GM21825 (cell line): ENCODE data around the gene DSE.
A peak's percentile ranks its signal among the peaks of the same experiment; 100 is the strongest.
"Not testable (repeated sequence)": the region's sequence is repeated elsewhere in the genome, so short reads cannot be mapped to it uniquely, and the experiment has no call there.

Source experiments
- ATAC-seq: cut with Tn5 transposase; IDR thresholded peaks from one replicate; pipeline ENCODE4 v1.9.1; 2021; ENCODE audit warnings: mild to moderate bottlenecking, moderate library complexity; ENCODE audit not compliant: unreplicated experiment

The DSE gene

DNA sequence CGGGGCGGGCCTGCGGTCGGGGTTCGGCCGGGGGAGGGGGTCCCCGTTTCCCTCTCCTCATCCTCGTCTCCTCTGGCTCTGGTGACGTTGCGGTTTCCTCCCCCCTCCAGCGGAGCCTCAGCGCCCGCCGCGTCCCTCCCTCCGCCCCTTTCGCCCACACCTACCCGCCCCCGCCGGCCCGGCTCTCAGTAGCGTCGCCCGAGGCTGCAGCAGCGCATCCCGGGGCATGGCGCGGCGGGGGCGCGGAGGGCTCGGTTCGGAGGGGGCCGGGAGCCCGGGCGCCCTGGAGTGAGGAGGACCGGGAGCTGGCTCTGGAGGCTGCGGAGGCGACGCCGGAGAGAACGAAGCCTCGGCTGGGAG is at the start of gene DSE:
Gene DSE, plus strand, starts transcription at position 188 of the 360 bp plus-strand sequence. CDS start 28,304 bp downstream, outside the sequence.
- peak; percentile 73 for ATAC-seq

DNA sequence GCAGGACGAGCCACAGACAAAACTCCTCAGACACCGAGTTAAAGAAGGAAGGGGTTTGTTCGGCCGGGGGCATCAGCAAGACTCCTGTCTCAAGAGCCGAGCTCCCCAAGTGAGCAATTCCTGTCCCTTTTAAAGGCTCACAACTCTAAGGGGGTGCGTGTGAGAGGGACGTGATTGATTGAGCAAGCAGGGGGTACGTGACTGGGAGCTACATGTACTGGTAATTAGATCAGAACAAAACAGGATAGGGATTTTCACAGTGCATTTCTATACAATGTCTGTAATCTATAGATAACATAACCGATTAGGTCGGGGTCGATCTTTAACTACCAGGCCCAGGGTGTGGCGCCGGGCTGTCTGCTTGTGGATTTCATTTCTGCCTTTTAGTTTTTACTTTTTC is 48.8 kb upstream of the DSE start:
- not testable (repeated sequence) for ATAC-seq

DNA sequence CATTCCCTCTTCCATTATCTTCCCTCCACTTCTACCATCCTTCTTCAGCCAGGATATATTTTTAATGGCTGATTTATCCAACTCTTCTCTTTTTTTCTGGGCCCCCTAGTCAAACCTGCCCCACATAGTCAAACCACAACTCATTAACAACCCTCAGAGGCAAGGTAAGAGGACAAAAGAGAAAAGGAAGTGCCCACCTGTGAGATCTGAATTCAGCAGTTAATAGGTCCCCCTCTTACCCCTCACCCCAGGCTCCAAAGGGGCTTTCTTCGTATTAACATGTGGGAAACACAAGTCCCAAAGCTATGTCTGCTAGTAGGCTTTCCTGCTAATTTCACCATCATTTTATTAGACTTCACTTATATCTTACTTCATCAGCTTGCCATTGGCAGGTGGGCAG is 46.9 kb upstream of the DSE start:
- ATAC-seq: no peak

DNA sequence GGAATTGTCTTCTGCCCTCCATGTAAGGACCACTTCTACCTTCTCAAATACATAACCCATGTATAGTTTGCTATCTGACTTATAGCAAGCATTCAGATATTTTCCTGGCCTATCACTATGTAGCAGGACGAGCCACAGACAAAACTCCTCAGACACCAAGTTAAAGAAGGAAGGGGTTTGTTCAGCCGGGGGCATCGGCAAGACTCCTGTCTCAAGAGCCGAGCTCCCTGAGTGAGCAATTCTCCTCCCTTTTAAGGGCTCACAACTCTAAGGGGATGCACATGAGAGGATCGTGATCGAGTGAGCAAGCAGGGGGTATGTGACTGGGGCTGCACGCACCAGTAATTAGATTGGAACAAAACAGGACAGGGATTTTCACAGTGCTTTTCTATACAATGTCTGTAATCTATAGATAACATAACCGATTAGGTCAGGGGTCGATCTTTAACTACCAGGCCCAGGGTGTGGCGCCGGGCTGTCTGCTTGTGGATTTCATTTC is 45.1 kb upstream of the DSE start:
- ATAC-seq: not testable (repeated sequence)

DNA sequence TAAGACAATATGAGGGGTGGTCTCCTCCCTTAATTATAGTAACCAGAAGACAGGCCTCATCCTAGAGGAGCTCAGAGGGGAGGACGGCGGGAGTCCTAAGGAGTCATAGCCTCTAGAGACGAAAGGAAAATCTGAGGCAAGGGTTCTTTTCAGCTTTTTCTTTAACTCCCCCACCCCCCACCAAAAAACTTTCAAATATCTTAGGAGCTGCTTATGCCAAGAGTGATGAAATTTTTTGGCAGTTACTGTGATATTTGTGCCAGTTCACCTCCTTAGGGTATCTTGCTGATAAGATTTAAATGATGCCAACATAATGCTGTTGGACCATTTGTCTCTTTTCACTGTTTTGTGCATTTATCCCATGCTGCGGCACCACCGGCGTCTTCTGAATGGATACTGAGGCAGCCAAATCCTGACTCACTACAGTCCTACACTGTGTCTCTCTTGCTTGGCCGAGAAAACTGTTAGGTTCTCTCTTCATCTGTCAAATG is 44.5 kb upstream of the DSE start:
- no peak for ATAC-seq

DNA sequence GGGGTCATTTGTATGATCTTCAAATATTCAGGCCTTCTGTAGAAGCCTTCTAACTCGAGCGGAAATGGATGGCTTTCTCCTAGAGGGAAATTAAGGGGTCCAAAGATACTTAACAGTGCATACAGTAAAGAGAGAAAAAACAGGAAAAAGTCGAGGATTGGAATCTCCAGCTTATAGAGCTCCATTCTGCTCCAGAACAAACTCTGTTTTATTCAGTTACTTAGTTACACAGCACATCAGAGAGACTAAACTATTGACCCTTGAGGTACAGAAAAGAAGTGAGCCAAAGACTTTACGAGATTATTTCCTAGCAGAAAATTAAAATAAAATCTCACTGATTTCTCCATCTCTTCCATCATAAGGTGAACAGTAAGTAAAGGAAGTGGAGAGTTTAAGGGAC is 43.8 kb upstream of the DSE start:
- no peak for ATAC-seq

DNA sequence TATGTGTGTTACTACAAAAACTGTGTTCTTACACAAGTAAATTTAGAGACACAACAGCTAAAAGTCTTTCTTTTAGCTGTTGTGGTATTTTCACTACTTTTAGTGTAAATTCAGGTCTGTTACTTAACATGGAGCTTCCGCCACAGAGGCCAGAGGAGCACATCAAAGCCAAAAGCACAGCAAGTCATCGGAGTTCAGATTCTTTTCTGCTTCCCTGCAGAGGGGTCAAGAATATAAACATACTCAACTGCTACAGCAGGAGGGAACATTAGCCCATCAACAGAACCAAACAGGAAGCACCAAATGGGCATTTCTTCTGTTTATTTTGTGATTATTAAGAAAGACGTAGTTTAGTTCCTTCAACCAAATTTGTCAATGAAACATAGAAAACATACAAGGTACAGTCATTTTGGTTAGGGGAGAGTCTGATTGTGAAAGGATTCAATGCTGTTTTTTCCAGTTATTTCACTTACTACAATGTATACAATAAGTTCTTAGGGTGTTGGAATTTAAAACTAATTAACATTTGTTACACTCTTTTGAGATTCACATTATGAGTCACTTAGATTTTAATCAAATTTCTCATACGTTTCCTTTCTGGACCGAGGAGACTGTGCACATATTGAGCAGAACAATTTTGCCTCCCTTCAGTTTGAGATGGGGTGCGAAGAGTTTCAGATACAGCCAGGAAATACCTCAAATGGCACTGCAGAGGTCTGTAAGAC is 42.8 kb upstream of the DSE start:
- no peak for ATAC-seq

DNA sequence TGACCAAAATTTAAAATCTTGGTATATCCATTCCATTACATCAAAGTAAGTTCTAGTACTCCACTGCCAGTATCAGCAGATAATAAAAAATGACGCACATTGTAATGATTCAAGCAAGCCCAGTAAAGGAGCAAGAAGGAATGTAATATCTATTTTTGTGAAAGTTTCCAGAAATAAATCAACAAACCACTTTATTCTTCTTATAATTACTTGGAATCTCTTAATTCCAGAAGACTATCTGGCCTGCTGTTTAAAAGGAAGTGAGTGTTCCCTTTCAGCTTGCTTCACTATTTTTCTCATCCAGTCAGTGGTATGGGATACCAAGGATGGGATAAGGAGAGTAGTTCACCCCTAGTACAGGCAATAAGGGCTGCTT is 42.2 kb upstream of the DSE start:
- ATAC-seq: no peak

DNA sequence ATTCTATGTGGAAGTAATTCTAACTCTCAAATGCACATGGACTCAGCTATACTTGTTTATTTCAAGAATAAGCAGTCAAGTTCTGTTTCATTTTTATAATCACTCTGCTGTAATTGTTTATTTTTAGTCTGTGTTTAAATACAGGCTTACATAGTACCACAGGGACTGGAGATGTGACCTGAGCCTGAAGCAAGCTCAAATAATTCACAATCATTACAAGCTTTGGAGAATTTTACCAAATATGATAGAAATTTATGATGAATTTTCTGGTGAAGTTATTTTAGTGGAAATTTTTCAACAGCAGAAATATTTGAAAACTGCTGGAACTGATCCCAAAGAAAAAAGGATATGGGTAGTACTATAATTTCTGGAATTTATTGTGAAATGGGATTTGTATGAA is 41.6 kb upstream of the DSE start:
- ATAC-seq: no peak

DNA sequence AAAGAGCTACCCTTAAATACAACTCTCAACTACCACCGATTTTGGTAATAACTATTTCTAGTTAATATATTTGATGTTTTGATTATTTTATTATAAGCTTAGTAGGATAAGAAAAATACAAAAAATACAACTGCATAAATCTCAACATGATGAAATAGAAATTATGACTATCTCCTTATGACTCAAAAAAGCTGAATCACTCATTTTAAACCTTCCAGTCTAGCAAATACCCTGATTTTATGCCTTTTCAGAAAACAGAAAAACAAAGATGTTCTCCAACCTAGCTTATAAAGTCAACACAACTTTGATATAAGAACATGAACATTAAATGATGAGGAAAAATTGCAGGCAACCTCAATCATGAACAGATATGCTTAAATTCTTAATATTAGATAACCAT is 40.2 kb upstream of the DSE start:
- ATAC-seq: no peak

DNA sequence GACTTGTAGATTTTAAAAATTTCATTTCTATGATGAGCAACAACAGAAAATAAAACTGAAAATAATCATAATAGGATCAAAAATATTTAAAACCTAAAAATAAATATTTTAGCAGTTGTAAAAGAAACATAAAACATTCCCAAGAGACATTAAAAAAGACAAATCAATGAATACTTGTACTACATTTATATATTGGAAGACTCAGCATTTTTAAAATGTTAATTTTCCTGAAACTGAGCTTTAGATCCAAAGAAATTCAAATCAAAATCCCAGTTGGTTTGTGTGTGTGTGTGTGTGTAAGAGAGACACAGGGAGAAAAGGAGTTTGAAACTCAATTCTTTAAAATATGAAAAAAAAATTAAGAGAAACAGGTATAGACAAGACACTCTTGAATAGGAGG is 38.7 kb upstream of the DSE start:
- ATAC-seq: no peak

DNA sequence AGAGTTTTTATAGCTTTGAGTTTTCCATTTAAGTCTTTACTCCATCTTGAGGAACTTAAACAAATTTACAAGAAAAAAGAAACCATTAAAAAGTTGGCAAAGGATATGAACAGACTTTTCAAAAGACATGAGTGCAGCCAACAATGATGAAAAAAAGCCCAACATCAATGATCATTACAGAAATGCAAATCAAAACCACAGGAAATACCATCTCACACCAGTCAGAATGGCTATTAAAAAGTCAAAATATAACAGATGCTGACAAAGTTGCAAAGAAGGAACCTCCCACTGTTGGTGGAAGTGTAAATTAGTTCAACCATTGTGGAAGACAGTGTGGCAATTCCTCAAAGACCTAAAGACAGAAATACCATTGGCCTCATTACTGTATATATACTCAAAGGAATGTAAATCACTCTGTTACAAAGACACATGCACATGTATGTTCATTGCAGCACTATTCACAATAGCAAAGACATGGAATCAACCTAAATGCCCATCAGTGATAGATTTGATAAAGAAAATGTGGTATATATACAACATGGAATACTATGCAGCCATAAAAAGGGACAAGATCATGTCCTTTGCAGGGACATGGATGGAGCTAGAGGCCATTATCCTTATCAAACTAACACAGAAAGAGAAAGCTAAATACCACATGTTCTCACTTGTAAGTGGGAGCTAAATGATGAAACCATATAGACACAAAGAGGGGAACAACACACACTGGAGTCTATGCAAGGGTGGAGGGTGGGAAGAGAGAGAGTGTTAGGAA is 35.9 kb upstream of the DSE start:
- not testable (repeated sequence) for ATAC-seq

DNA sequence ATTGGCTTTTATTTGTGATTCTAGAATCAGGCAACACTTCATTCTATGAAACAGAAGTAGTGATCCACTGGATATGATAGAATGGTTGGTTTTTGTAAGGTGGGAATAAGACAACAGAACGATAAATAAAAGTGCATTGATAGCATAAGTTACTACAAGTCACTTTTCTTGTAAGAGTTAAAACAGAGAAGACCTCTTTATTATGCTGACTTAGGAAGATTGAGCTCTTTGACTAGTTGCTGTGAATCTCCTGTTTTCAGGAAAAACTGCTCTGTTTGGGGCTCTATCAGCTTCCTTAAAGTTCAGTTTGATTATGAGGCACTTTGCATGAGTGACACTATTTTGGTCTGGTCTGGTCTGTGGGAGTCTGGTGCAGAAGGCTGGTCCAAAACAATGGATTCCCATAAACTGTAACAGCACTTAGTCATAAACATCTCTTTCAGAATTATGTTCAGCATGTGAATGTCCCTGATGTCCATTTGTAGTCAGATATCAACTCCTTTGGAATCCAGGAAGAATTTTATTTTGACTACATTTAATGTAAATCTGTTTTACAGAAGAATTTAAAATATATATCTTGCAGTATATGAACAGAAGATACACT is 35.0 kb upstream of the DSE start:
- no peak for ATAC-seq

DNA sequence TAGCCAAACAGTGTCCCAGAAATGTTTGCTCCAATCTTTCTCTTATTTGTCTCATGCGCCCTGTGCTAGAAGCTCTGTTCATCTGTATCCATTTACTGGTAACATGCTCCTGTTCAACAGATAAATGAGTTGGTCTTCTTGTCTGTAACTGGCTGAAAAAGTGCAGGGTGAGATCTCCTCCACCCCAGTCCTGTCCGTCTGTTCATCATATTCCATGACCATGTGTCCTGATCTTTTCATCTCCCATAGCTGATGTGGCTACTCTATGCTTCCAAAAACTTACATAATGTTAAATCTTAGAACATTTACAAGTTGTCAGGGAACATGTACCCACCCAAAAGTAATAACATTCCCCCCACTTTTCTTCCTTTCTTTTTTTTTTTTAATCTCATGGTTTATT is 31.8 kb upstream of the DSE start:
- no peak for ATAC-seq

DNA sequence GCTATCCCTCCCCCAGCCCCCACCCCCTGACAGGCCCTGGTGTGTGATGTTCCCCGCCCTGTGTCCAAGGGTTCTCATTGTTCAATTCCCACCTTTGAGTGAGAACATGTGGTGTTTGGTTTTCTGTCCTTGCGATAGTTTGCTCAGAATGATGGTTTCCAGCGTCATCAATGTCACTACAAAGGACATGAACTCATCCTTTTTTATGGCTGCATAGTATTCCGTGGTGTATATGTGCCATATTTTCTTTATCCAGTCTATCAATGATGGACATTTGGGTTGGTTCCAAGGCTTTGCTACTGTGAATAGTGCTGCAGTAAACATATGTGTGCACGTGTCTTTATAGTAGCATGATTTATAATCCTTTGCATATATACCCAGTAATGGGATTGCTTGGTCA is 30.1 kb upstream of the DSE start:
- not testable (repeated sequence) for ATAC-seq

DNA sequence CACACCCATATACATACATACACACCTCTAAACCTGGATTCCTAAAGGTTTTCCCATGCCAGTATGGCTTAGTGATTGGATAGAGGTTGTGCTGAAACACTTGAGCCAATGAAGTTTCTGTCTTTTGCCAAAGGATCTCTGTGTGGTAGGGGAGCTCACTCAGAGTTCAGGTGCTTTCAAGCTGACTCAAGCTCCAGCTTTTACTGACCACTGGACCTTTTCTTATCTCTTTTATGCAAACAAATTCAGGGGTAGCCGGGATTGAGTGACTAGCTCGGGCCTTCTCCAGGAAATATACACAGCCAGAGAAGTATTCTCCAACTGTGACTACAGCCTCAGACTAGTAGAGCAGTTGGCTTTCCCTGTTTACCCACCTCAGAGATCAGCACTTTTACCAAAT is 21.5 kb upstream of the DSE start:
- ATAC-seq: no peak

DNA sequence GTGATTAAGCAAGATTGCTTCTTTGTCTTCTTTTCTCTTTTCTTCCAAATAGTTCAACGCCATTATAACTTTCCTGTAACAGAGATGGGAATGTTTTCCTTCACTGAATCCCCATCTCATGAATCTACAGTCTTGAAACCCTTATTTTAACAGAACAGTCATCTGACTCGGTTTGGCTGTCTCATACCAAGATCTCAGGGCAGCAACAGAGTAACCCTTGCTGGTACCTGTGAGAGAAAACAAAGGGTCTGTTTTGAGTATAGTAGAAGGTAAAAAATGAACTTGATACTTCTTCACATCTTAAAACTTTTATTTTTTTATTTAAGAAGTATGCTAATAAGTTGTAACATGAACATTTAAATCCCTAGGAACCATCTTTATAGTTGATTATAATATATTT is 19.6 kb upstream of the DSE start:
- ATAC-seq: no peak

DNA sequence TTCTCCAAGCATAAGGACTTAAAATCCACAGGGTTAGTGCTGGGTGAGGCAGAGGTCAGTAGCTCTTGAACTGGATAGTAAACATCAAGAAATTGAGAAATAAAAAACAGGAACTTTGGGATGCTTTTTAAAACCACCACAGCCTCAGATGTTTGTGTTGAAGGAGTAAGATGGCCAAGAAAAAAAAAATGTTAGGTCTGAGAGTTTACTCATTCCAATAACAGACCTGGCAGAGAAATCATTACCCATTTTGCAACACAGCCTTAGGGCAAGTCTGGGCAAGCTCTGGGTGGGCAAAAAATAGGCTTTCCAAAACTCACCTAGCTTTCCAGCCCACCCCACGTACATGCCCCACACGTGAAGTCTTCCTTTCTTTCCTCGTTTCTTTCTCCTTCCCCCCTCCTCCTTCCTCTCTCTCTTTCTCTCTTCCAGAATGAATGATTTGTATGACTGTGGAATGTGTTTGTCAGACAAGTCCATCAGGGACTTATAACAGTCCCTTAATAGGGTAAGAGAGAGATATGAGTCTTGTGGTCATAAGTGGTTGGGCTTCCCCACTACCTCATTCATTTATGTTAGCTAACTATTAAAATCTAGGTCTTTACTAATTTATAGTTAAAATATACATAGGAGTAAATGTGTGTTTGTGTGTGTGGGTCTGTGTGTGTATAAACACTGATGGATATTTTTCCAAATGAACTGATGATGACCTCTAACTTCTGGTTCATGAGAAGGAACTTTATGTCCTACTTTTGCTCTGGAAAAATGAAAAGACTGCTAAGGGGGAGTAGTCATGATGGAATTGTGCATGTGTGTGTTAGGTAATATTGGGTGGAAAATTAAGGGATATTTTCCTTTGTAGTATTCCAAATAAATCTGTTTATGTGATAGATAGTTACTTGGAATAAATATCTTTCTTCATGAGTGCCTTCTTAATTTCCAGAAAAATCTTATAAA is 18.0 kb upstream of the DSE start:
- ATAC-seq: peak; percentile 53

DNA sequence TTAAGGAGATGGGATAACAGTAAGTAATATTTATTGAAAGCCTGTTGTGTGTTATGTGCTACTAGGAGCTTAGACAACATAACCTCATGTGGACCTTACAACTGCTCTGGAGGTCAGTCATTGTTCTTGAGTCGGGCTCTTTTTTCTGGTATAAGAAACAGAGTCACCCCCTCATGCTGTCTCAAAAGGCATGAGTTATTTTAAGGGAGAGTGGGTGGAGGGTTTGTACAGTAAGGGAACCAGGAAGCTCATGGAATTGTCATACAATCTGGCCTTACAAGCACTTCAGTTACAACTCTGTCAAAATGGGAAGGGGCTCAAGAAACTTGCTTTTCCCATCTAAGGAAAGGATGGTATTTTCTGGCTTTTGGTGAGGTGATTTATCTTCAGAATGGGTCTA is 16.5 kb upstream of the DSE start:
- no peak for ATAC-seq

DNA sequence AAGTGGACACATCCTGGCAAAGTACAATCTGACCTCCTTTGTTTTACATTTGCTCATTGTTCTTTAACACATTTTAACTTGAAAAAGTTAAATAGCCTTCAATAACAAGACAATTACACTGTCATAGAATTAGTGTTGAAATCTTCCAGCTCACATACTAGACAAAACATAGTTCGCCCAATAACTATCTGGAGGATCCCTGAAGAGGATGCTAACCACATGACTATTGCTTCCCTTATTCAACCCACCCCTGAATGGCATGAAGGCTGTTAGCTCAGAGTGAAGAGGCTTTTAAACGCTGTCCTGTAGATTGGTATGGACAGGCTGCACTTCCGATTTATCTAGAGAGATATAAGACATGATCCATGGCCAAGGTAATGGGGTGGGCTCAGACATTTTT is 15.0 kb upstream of the DSE start:
- no peak for ATAC-seq

DNA sequence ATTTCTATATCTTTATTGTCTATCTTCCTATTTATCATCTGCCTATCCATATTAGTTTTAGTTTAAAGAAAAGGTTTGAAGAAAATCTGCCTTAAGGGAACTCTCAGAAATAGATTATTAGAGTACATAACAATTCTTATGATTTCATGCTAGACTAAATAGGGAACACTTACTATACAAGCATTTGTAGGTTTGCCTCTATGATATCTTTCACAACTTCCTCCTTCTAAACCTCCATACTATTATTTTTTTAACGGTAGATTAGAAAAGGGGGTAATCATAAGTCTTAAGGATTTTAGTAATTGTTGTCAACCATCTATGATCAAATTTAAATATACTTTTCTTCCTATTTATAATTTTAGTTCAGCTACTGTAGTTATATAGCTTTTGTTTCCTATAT is 11.6 kb upstream of the DSE start:
- ATAC-seq: no peak
